ENCODE measurements around the gene GNAL. TPM values are rescaled to one million over a fixed set of nuclear protein-coding genes. Genes with fewer than 3 reads are reported as not detected.
A peak's percentile ranks its signal among the peaks of the same experiment; 100 is the strongest.

The GNAL gene
- total and polyA plus RNA-seq, 10 donors: 0.74 to 5.7 (median 3.0) TPM

GRCh38 chr18:11868230-11868629 is 179.2 kb downstream of the GNAL start:
- Histone ChIP-seq H3K4me1 (no peaks in the 10 kb centered on the region), H3K27ac (no peak overlapping the region), H3K9me3 (no peaks in the 10 kb centered on the region), H3K4me3 (no peak overlapping the region), H3K27me3 (replicated peaks in 1 of 7) (no peaks in the 10 kb centered on the region), H3K36me3 (no peaks in the 10 kb centered on the region)
- TF ChIP-seq POLR2A (IDR thresholded peaks at IDR 0.05): no peak
- TF ChIP-seq CTCF (IDR thresholded peaks at IDR 0.05 in 8 of 11, conservative IDR thresholded peaks at IDR 0.05 in 3 of 11): no peak
- TF ChIP-seq POLR2AphosphoS5 (IDR thresholded peaks at IDR 0.05): no peak
- WGBS, 5 donors: 85 to 94% (median 86%) methylated on average over 8 of the region's 8 CpGs
- DNase-seq: no peak
- intact Hi-C loops (cut with DNase I; ENCODE audit: low total_unique reads): no loop called here

- 58 to 75% (median 66%) methylated on average over 5 of the region's 5 CpGs for WGBS, 5 donors
- H3K9me3 ChIP-seq: peaks cover 0 to 7% (median 0%) of the 10 kb centered on the region in 8 donors
- H3K27me3 ChIP-seq (replicated peaks in 1 of 7): no peaks in the 10 kb centered on the region
- intact Hi-C loops (cut with DNase I; ENCODE audit: low total_unique reads): no loop called here
- H3K4me3 ChIP-seq: no peak overlapping the region
- no peak overlapping the region for H3K27ac ChIP-seq
- DNase-seq: no peak
- TF ChIP-seq CTCF (IDR thresholded peaks at IDR 0.05 in 8 of 11, conservative IDR thresholded peaks at IDR 0.05 in 3 of 11): no peak
- no peak for TF ChIP-seq POLR2AphosphoS5 (IDR thresholded peaks at IDR 0.05)
- no peak for TF ChIP-seq POLR2A (IDR thresholded peaks at IDR 0.05)
- H3K4me1 ChIP-seq: no peaks in the 10 kb centered on the region
- H3K36me3 ChIP-seq: peaks cover 0 to 6% (median 0%) of the 10 kb centered on the region in 6 donors
Measured at GRCh38 chr18:11871501-11871900, 182.4 kb downstream of the GNAL start.

GRCh38 chr18:11872479-11873136 is 183.5 kb downstream of the GNAL start:
- no peak overlapping the region for H3K27ac ChIP-seq
- H3K4me3 ChIP-seq: no peak overlapping the region
- no peaks in the 10 kb centered on the region for H3K27me3 ChIP-seq (replicated peaks in 1 of 7)
- DNase-seq: no peak
- intact Hi-C loops (cut with DNase I; ENCODE audit: low total_unique reads): no loop called here
- H3K36me3 ChIP-seq: peaks cover 0 to 12% (median 0%) of the 10 kb centered on the region in 6 donors
- TF ChIP-seq POLR2A (IDR thresholded peaks at IDR 0.05) (no peak), POLR2AphosphoS5 (IDR thresholded peaks at IDR 0.05) (no peak), CTCF (IDR thresholded peaks at IDR 0.05 in 8 of 11, conservative IDR thresholded peaks at IDR 0.05 in 3 of 11) (peak in 4 of 11 experiments; percentile 10 to 26 (median 20))
- H3K9me3 ChIP-seq: peaks cover 0 to 7% (median 0%) of the 10 kb centered on the region in 8 donors
- WGBS, 5 donors: 61 to 81% (median 75%) methylated on average over 11 to 13 of the region's 13 CpGs
- H3K4me1 ChIP-seq: no peaks in the 10 kb centered on the region

GRCh38 chr18:11873670-11874340 is 184.7 kb downstream of the GNAL start:
- Histone ChIP-seq H3K27me3 (replicated peaks in 1 of 7) (no peaks in the 10 kb centered on the region), H3K36me3 (peaks cover 0 to 19% (median 0%) of the 10 kb centered on the region in 6 donors), H3K27ac (no peak overlapping the region), H3K9me3 (peaks cover 0 to 7% (median 0%) of the 10 kb centered on the region in 8 donors), H3K4me3 (no peak overlapping the region), H3K4me1 (no peaks in the 10 kb centered on the region)
- intact Hi-C loops (cut with DNase I; ENCODE audit: low total_unique reads): no loop called here
- 80 to 83% (median 81%) methylated on average over 14 to 15 of the region's 15 CpGs for WGBS, 5 donors
- TF ChIP-seq POLR2AphosphoS5 (IDR thresholded peaks at IDR 0.05): no peak
- no peak for TF ChIP-seq POLR2A (IDR thresholded peaks at IDR 0.05)
- TF ChIP-seq CTCF (IDR thresholded peaks at IDR 0.05 in 8 of 11, conservative IDR thresholded peaks at IDR 0.05 in 3 of 11): no peak
- no peak for DNase-seq

Measured in spleen (tissue), 11 donors.